Testis (tissue), 3 donors: Measurements from ENCODE around the gene PLCXD3. TPM values are rescaled to one million over a fixed set of nuclear protein-coding genes. Genes with fewer than 3 reads are reported as not detected.
A peak's percentile ranks its signal among the peaks of the same experiment; 100 is the strongest.

Experiments
- DNase-seq: peaks from one replicate; pipeline ENCODE4 v3.0.0-alpha.2; 2019
- H3K27ac ChIP-seq, 2 donors: fragments of 200-600 bp; sonication (generic); one replicate each; pipeline ENCODE4 v1.5.1; 2019
- H3K27me3 ChIP-seq: fragments of 200-600 bp; sonication (generic); one replicate; pipeline ENCODE4 v1.5.1; 2019
- H3K36me3 ChIP-seq: fragments of 200-600 bp; sonication (generic); one replicate; pipeline ENCODE4 v1.5.1; 2017; ENCODE audit warnings: low read depth; ENCODE audit errors: missing control alignments
- H3K4me1 ChIP-seq: fragments of 200-600 bp; sonication (generic); one replicate; pipeline ENCODE4 v1.5.1; 2019
- H3K4me3 ChIP-seq, 2 donors: fragments of 200-600 bp; sonication (generic); one replicate each; pipeline ENCODE4 v1.5.1; 2017 to 2019
- H3K9me3 ChIP-seq: fragments of 200-600 bp; sonication (generic); one replicate; pipeline ENCODE4 v1.5.1; 2017
- CTCF ChIP-seq, 3 experiments: fragments of 450-650 bp in 2 of 3; fragments of 200-600 bp in 1 of 3; sonication (generic) in 1 of 3; IDR thresholded peaks; one replicate each; pipeline ENCODE4 v1.5.1; 2016 to 2019; ENCODE audit warnings: antibody characterized with exemption in 3 of 3, mild to moderate bottlenecking in 2 of 3, moderate library complexity in 1 of 3
- POLR2A ChIP-seq: fragments of 450-650 bp; IDR thresholded peaks from one replicate; pipeline ENCODE4 v1.6.1; 2017; ENCODE audit warnings: antibody characterized with exemption, mild to moderate bottlenecking, moderate library complexity
- WGBS, 2 donors: methylation state at CpG; one replicate each; pipeline ENCODE4 v1.1.5; 2018; 5-methylcytosine and 5-hydroxymethylcytosine counted together
- intact Hi-C: fragments of 100-400 bp; cut with DNase I; formaldehyde crosslinking; loops from one replicate; pipeline ENCODE4 v1.15.1; 2023; ENCODE audit warnings: low total_unique reads
- polyA plus RNA-seq: library from polyadenylated mRNA; stranded (reverse); fragments of 350-450 nt; fragmentation: Illumina TruSeq; extraction: RNeasy Lipid Tissue Mini Kit (QIAGEN cat#74804); gene quantifications from one replicate; pipeline ENCODE4 v1.2.3, GENCODE V29; 2014; ENCODE audit warnings: low read depth, low replicate concordance; ENCODE audit not compliant: insufficient read depth
- total RNA-seq, 2 donors: library from RNA; depleted of rRNA; stranded (reverse); fragments of >200 nt; gene quantifications; one replicate each; pipeline ENCODE4 v1.2.3, GENCODE V29; 2016

PLCXD3 gene
- total and polyA plus RNA-seq, 3 donors from 2014 or later: 0.78 to 1.8 (median 1.7) TPM

- intact Hi-C loops: loop anchor here (10.0 kb wide), 1 partner anchor 74 kb away; no protein-coding TSS in a partner anchor
- H3K36me3 ChIP-seq: no peaks in the 10 kb centered on the region
- H3K4me1 ChIP-seq: peaks cover 11% of the 10 kb centered on the region
- no peak overlapping the region for H3K27ac ChIP-seq
- no peak overlapping the region for H3K4me3 ChIP-seq
- DNase-seq: no peak
- no peaks in the 10 kb centered on the region for H3K9me3 ChIP-seq
- WGBS, 2 donors: 85 to 91% methylated on average over 1 of the region's 1 CpG
- TF ChIP-seq CTCF (IDR thresholded peaks at IDR 0.05) (no peak), POLR2A (no peak)
- no peaks in the 10 kb centered on the region for H3K27me3 ChIP-seq
These were observed 241.5 kb downstream of the PLCXD3 start for GRCh38 chr5:41268894-41269293.

GRCh38 chr5:41266377-41266776 lies 244.0 kb downstream of the PLCXD3 start:
- intact Hi-C loops: loop anchor here (10.0 kb wide), 1 partner anchor 72 kb away; no protein-coding TSS in a partner anchor
- peak overlapping the region in 1 of 2 donors; percentile 51 for H3K27ac ChIP-seq
- WGBS, 2 donors: 47 to 58% methylated on average over 2 of the region's 2 CpGs

GRCh38 chr5:41264019-41264418 lies 246.4 kb downstream of the PLCXD3 start:
- DNase-seq: no peak
- intact Hi-C loops: loop anchor here (10.0 kb wide), 1 partner anchor 69 kb away; no protein-coding TSS in a partner anchor
- Histone ChIP-seq H3K27me3 (no peaks in the 10 kb centered on the region), H3K9me3 (no peaks in the 10 kb centered on the region), H3K4me3 (no peak overlapping the region), H3K36me3 (no peaks in the 10 kb centered on the region), H3K4me1 (peaks cover 19% of the 10 kb centered on the region), H3K27ac (peak overlapping the region; percentile 39 to 62)
- 33 to 41% methylated on average over 3 of the region's 3 CpGs for WGBS, 2 donors
- no peak for TF ChIP-seq CTCF (IDR thresholded peaks at IDR 0.05)
- no peak for TF ChIP-seq POLR2A

More at GRCh38 chr5:41266377-41266776, 244.0 kb downstream of the PLCXD3 start:
- no peak for DNase-seq
- peaks cover 19% of the 10 kb centered on the region for H3K4me1 ChIP-seq
- TF ChIP-seq POLR2A (no peak), CTCF (IDR thresholded peaks at IDR 0.05) (no peak)
- H3K36me3 ChIP-seq: no peaks in the 10 kb centered on the region
- H3K4me3 ChIP-seq: no peak overlapping the region
- H3K9me3 ChIP-seq: no peaks in the 10 kb centered on the region
- H3K27me3 ChIP-seq: no peaks in the 10 kb centered on the region

GRCh38 chr5:41263335-41263734 lies 247.1 kb downstream of the PLCXD3 start:
- no peaks in the 10 kb centered on the region for H3K36me3 ChIP-seq
- no peak for DNase-seq
- no peaks in the 10 kb centered on the region for H3K9me3 ChIP-seq
- H3K27ac ChIP-seq: peak overlapping the region; percentile 39 to 62
- peaks cover 19% of the 10 kb centered on the region for H3K4me1 ChIP-seq
- H3K4me3 ChIP-seq: no peak overlapping the region
- WGBS, 2 donors: 67 to 70% methylated on average over 2 of the region's 2 CpGs
- intact Hi-C loops: loop anchor here (10.0 kb wide), 1 partner anchor 69 kb away; no protein-coding TSS in a partner anchor
- TF ChIP-seq CTCF (IDR thresholded peaks at IDR 0.05): no peak
- TF ChIP-seq POLR2A: no peak
- no peaks in the 10 kb centered on the region for H3K27me3 ChIP-seq
